HG02798 (cell line): ENCODE results near the gene LDLRAD4.

Source experiments
- ATAC-seq: cut with Tn5 transposase; IDR thresholded peaks from one replicate; pipeline ENCODE4 v1.9.1; 2021; ENCODE audit warnings: mild to moderate bottlenecking; ENCODE audit not compliant: unreplicated experiment, poor library complexity

The LDLRAD4 gene

DNA sequence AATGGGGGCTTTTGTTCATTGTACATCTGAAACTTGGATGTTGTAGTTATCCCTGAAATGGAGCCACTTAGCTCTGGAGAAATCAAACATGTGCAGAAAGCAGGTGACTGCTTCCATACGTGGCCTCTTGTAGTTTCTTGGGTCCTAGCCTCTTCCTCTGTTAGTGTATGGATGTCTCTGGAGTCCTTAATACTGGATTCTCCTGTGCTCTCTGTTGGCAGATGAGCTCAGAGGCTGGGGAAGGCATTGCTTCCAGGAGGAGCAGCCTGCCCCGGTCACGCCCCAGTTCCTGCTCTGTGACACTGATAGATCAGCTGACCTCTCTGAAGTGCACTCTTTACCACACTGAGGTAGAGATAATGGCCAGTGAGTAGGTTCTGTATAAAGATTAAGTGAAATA is 176.2 kb downstream of the LDLRAD4 start:
- ATAC-seq = no peak

DNA sequence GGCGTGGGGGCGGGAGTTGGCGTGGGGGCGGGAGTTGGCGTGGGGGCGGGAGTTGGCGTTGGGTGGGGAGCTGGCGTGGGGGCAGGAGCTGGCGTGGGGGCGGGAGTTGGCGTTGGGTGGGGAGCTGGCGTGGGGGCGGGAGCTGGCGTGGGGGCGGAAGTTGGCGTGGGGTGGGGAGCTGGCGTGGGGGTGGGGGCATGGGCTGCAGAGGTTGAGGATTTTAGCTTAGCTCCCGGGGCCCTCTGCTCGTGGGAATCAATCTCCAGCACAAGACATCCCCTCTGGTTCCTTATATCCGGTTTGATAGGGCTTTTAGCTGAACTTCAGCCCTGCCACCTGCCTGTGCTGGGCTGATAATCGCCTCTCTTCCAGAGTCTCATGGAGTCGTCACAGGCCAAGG is 177.0 kb downstream of the LDLRAD4 start:
- ATAC-seq = no peak

DNA sequence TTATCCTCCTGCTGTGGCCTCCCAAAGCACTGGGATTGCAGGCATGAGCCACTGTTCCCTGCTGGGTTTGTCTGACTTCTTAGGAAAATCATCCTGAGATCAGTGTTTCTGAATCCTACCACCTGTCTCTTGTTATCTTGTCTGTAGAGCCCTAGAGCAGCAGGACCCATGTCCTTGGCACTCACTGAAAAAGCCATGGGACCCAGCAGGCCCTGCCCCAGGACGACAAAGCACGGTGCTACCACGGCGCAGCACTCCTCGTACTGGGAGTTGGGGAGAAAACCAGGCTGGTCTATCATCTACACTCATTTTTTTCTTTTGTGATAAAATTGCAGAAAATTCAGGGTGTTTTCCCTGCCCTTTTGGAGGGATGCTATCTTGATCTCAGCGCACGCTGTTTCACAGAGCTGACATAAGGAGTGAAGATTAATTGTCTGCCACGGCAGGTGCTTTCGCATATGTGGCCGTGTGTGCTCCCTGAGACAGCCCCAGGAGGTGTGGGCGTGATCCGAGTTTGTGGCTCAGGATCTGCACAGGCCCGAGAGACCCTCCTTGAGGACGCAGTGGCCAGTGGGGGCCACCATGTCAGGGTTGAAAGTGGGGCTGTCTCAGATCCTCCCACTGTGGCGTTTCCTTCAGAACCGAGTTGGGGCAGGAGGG is 179.1 kb downstream of the LDLRAD4 start:
- ATAC-seq = no peak

DNA sequence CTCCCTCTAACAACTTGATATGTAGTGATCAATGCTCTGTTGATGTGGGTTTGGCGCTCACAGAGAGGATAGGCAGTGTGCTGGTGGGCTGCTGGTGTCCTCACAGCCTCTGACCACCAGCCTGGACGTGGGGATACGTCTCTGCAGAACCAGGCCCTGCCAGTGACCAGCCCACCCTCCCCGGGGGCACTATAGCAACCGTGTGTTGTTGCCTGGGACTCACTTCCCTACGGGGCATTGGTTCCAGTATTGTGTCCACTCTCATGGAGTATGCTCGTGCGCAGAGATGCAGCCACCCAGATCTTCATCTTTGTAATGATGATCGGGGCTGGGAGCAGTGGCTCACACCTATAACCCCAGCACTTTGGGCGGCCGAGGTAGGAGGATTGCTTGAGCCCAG is 180.1 kb downstream of the LDLRAD4 start:
- no peak for ATAC-seq

DNA sequence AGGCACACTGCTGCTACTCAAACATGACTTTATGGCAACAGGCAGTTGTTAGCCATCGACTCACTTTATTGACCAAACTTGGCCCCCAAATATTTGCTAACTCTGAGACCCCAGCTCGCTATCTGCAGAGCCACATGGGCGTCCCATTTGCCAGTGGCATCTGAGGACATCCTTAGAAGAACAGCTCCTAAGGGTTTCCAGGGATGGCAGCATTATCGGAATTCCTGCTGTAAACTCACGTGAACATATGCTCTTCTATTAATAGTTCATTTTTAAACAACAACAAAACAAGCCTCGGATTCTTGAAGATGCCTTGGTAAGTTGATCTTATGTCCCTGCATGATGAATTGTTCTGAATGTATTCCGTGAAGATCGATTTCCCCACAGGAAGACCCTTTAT is 181.0 kb downstream of the LDLRAD4 start:
- no peak for ATAC-seq

DNA sequence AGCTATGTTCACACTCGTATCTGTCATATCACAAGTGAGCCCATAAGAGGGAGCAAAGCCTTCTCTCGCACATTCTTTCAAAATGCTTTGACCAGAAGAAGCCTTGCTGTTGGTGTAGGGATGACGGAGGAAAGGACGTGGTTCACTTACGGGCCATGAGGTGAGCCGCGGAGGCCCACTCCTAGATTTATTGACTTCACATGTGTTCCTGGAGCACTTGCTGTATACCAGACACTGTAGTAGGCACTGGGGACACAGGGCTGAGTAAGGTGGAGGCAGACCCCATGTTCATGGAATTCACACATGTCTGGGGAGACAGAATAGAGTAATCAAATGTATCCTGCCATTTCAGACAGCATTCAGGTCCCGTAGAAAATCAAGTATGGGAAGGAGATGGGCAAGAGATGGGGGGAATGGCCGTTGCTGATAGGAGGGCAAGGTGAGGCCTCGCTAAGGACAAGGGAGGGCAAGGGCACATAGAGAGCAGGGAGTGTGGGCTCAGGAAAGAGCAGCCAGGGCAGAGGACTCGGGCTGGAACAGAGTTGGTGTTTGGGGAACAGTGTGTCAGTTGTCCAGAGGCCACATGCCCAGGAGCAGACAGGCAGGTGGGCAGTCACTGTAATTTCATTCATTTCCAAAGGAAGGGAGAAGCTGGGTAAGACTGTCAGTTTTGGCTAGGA is 182.2 kb downstream of the LDLRAD4 start:
- no peak for ATAC-seq

DNA sequence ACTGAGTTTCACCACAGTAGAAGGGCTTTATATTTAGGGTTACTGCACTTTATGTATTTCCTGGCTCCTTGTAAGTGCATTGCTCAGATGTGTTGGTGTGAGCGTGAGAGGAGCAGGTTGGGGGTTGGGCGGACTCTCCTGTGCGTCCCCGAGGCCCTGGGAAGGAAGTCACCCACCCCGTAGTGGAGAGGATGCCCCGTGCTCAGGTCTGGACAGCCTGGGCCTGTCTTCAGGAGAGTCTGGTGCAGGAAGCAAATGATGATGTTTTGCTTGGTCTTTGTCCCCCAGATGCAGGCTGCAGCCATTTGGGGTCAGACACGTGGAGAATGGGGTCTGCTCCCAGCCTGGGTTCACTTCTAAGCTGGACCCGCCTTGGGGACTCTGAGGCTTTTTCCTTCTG is 182.8 kb downstream of the LDLRAD4 start:
- ATAC-seq = no peak

DNA sequence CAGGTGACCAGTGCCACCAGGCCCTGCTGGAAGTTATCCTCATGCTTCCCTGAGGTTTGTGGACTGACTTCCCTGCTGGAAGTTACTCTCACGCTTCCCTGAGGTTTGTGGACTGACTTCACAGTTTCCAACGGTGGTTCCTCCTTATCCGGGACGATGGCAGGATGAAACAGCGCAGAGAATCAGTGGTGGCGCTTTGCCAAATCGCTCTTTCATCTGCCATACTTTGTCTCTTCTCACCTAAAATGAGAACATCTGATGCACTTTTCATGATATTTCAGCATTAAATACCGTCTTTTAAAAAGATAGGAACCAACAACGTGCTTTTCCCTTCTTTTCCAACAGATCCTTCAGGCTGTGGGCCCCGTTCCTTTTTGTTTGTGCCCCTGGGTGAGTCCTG is 183.3 kb downstream of the LDLRAD4 start:
- no peak for ATAC-seq

DNA sequence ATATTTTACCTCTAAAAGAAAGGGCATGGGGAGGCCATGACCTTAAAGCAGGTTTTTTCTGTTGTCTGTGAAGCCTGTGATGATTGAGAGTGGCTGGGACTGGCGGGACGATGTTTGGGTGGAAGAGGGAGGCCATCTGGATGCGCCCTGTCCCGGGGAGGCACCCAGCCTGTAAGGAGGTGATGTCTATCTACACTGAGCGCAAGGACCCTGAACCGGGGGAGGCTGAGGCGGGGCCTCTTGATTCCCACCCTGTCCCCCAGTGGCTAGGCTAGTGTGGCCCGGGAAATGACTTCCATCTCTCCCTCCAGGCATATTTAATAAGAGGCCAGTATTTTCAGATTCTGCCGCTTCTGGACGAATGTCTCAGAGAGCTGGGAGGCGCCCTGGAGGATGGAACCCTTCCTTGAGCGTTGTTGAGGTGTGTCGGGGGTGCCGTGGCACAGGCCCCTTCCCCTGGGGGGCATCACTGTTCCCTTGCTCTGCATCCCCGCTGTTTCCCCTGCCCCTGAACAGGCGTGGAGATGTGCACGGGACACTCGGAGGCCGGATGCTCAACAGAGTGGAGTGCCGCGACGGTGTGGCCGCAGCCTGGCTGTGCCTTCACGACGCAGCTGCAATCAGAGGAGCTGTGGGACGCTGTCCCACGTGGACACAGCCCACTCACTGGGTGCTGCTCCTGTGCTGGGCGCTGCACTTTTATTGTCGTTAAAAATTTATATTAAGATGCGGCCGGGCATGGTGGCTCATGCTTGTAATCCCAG is 185.4 kb downstream of the LDLRAD4 start:
- no peak for ATAC-seq

DNA sequence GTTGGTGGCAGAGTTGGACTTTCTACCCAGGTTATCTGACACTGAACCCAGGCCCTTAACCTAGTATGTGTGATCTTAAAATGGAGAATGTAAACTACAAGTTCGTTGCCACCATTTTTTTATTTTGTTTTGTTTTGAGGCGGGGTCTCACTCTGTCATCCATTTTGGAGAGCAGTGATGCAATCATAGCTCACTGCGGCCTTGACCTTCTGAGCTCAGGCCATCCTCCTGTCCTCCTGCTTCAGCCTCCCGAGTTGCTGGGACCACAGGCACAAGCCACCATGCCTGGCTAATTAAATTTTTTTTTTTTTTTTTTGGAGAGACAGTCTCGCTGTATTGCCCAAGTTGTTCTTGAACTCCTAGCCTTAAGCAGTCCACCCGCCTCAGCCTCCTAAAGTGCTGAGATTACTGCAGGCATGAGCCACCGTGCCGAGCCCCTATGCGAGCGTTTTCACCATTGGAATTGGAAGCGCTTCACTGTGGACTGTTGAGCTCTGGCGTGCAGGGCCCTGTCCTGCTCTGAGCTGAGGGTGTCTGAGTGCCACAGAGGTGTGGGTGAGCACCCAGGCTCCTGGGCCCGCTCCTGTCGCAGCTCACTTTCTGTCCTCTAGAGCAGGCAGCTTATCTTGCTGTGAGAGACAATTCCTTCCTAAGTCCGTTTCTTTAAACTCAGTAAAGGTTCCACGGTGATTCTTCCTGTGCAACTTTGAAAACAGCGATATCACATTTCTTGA is 186.9 kb downstream of the LDLRAD4 start:
- ATAC-seq = no peak

DNA sequence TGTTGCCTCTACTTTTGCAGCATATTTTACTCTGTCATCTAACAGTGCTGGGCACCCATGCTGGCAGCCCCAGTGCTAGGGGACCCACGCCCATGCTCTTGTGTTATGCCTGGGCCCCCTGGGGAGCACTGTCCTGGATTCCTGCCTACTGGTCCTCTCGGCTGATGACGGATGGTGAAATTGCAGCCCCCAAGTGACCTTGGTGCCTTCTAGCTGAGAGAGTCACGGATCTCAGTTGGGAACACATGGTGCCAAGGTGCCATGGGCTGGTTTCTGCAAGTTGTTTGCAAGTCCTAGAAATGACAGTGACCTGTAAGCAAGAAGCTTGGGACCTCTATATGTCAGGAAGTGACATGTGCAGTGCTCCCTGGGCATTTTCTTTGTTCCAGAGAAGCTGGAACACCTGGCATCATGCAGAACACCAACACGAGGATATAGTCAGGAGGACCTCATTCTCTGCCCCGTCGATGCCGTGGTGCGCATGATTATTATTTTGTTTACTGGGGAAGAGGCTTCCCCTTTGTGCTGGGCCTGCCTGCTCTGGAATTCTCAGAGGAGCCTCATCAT is 187.6 kb downstream of the LDLRAD4 start:
- no peak for ATAC-seq

DNA sequence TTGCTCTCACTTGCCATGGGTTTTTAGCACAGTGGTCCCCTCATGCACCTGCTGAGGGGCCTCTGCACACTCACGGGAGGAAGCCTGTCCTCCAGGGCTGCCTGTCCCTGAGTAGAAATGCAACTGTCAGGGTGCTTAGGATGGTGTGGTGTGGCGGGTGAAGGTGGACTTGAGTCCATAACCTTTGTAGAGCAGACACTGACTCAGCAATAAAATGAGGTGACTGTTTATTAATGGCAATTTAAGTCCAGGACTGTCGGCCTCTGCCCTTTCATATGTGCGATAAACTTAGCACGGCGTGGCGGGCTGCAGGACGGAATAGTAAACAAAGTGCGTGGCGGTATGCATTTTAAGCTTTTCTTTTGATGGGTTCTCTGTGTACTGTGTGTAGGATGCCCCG is 188.2 kb downstream of the LDLRAD4 start:
- no peak for ATAC-seq

DNA sequence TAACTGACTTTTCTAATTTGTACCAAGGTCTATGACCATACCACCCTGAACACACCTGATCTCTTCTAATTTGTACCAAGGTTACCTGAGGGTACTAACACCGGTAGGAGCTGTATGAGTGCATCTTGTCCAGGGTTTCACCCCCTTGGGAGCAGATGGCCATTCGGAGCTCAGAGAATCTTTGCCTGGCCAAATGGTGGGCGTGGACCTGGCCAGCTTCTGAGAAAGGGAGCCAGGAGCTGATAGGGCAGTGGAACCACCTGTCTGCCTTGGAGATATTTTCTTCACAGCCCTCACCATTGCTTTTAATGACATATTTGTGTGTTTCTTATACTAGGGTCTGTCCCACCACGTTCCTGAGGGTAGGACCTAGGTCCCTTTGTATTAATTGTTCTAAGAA is 188.9 kb downstream of the LDLRAD4 start:
- no peak for ATAC-seq

DNA sequence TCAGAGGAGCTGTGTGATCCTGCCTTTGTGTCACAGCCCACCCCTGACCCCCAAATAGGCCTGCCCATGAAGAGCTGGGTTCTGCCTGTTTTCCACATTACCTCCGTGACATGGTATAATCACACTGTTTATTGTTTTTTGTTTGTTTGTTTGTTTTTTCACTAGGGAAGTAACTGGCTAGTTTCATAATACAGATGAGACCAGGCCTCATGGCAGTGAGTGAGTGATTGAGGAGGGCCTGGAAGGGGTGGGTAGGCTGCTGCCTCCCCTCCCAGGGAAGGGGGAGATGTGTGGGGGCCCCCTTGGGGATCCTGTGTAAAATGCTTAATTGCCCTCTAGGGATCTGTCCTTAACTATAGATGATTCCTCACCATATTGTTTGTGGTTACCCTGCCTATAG is 190.5 kb downstream of the LDLRAD4 start:
- ATAC-seq = no peak

DNA sequence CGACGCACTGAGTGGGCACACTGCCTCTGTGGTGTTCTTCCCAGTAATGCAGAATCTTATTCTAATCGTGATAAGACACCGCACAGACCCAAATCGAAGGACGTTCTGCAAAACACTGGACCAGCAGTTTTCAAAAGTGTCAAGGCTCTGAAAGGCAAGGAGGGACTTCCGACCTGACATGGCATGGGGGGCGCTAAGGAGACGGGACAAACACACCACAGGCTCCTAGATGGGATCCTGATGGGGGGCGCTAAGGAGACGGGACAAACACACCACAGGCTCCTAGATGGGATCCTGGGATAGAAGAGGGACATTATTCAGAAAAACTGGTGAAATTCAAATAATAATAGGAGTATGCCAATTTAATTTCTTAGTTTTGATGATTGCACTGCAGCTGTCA is 191.4 kb downstream of the LDLRAD4 start:
- no peak for ATAC-seq

DNA sequence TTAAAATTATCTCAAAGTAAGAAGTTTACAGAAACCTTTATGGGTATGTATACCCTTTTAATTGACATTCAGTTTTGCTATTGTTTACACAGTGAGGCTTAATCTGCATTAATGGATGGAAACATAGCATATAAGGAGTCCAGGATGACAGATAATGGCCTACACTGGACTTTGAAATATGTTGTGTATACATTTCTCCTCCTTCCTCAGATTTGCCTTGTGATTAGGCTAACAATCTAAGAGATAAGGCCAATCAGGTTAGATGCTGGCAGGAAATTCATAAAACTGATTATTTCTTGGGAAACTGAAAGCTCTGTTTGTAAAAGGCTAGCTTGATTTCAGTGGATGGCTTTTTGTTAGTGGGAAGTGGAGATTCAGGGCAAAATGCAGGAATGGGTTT is 191.9 kb downstream of the LDLRAD4 start:
- ATAC-seq = no peak

DNA sequence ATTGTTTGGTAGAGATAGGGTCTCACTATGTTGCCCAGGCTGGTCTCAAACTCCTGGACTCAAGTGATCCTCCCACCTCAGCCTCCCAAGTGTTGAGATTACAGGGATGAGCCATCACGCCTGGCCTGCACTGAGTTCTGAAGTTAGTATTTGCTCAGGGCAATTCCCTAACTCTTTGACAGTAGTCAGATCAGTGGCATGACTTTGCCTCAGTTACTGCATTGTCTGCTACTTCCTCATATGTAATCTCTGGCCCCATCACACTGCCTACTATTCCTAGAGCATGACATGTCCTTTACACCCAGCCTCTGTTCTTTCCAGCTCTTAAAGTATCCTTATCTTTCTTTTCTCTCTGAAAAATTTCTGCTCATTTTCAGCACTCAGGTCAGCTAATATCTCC is 193.5 kb downstream of the LDLRAD4 start:
- ATAC-seq = no peak

DNA sequence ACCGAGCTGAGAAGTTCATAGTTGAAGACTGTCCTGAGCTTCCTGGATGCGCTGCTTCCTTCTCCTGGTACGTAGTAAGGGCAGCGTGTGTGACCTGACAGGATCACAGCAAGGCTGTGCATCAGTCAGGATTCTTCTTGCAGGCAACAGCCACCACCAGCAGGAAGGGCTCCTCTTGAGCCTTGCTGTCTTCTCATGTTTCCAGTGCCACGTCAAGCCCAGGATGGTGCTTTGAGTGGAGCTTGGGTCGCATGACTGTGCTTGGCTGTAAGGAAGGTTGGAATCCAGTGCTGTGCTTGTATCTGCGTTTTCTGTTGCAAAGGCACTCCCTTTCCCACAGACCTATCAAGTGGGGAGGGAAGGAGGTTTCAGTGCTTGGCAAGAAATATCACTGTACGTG is 194.3 kb downstream of the LDLRAD4 start:
- ATAC-seq = no peak

DNA sequence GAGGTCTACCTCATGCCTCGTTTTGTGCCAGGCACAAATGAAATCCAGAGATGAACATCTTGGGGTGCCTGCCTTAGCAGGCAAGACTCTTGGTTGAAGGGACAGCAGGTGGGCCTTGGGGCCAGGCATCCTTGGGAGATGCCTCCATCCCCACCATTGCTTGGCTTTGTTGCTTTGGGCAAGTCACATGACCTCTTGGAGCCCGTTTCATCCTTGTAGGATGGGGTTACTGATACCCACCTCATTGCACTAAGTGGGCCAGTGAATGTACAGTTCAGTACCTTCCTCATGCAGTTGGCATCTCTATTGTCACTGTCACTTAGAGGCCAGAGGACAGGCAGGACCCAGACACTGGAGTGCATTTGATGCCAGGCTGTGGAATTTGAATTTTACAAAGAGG is 195.5 kb downstream of the LDLRAD4 start:
- no peak for ATAC-seq

DNA sequence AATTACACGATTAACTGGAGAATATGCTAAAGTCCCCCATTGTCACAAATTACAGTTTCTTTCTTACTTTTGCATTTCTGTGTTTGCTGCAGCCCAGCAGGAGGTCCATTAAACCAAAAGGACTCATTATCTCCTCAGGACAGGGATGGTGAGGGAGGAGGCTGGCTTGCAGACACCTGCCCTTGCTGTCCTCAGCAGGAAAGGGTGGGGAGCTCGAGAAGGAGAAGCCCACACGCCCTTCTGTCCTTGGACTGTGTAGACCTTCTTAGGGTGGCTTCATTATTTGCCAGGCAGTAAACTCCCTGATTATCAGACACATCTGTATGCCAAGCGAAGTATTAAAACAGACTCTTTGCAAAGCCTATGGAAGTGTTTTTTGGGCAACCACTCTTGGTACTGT is 196.0 kb downstream of the LDLRAD4 start:
- ATAC-seq = no peak

DNA sequence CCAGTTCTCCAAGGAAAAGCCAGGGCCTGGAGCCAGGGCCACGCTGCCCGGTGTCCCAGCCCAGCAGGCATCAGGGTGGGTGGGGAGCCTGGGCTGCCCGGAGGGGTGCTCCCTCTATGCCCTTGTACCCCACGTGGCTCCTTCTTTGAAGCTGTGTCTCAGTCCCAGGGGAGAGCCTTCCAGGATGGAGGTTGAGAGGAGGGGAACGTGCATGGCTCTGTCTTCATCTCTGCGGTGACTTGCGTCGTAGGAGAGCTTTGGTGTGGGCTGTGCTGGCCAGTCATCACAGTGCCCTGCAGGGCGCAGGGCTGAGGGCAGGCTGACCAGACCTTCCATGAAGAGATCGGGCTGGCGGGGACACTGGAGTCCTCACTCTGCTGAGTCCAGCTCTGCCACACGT is 197.2 kb downstream of the LDLRAD4 start:
- no peak for ATAC-seq
